HepG2 (cell line): ENCODE measurements around the gene DNAH9. TPM values are rescaled to one million over a fixed set of nuclear protein-coding genes. Genes with fewer than 3 reads are reported as not detected.

ENCODE experiments used
- ATAC-seq: fragments of 200-7000 bp; cut with Tn5 transposase; 3 replicates; pipeline ENCODE4 v1.9.1; 2020; ENCODE audit warnings: mild to moderate bottlenecking, moderate library complexity
- BruUV-seq: library from RNA; stranded (reverse); fragments of 400-500 nt; replicated peaks from 2 replicates; lab custom pipeline; 2021; lab: Mats Ljungman, UMichigan
- CTCF ChIA-PET: fragments of 300-600 bp; formaldehyde crosslinking; extraction: SDS; loops from one replicate; lab custom pipeline; 2021; ENCODE audit warnings: low total read pairs, inconsistent platforms, low intra/inter-chr PET ratio; lab: Yijun Ruan, JAX
- POLR2A ChIA-PET: fragments of 350-600 bp; sonication (Branson Sonifier 250); formaldehyde crosslinking; loops from one replicate; lab custom pipeline; 2020; ENCODE audit warnings: antibody characterized with exemption, inconsistent platforms; lab: Yijun Ruan, JAX
- DNase-seq: peaks from one replicate; pipeline ENCODE4 v3.0.0-alpha.2; 2015; ENCODE audit warnings: low spot score
- FAIRE-seq: peaks from 3 replicates; lab custom pipeline; 2011; peaks lifted over from hg19 to GRCh38; lab: Jason Lieb, UNC
- H2AFZ ChIP-seq: one replicate; pipeline ENCODE4 v1.6.1; 2011; ENCODE audit warnings: low read length, inconsistent platforms
- H3K27ac ChIP-seq: fragments of 300-600 bp; 3 replicates; pipeline ENCODE4 v1.8.0; 2011; ENCODE audit warnings: mixed run types, mild to moderate bottlenecking, mixed read lengths, low read length, inconsistent platforms; ENCODE audit not compliant: insufficient read depth; ENCODE audit errors: extremely low read length
- H3K27me3 ChIP-seq, 2 experiments: fragments of 200-600 bp in 1 of 2; 2 replicates in 1 of 2; 3 replicates in 1 of 2; pipeline versions ENCODE4 v1.6.0 to v1.8.0; 2011; ENCODE audit warnings: low read length in 2 of 2, mild to moderate bottlenecking in 2 of 2, moderate library complexity in 2 of 2, inconsistent platforms in 1 of 2; ENCODE audit not compliant: insufficient read depth in 2 of 2, control insufficient read depth in 1 of 2
- H3K36me3 ChIP-seq, 2 experiments: fragments of 200-600 bp in 1 of 2; replicated peaks in 1 of 2; 2 replicates in 1 of 2; 3 replicates in 1 of 2; pipeline versions ENCODE4 v1.5.1 to v1.8.0; 2011; ENCODE audit warnings: low read length in 2 of 2, inconsistent platforms in 1 of 2; ENCODE audit not compliant: insufficient read depth in 2 of 2, control insufficient read depth in 1 of 2
- H3K4me1 ChIP-seq: 2 replicates; pipeline ENCODE4 v1.5.1; 2012; ENCODE audit warnings: low read length, inconsistent platforms; ENCODE audit not compliant: insufficient read depth
- H3K4me2 ChIP-seq: 2 replicates; pipeline ENCODE4 v1.6.0; 2011; ENCODE audit warnings: low read depth, low read length, inconsistent platforms
- H3K4me3 ChIP-seq, 3 experiments: fragments of 200-600 bp in 1 of 3; sonication (generic), shearing (Covaris generic) in 1 of 3; replicated peaks in 1 of 3; 2 replicates each; pipeline ENCODE4 v1.5.1; 2011 to 2016; ENCODE audit warnings: low read length in 3 of 3, inconsistent platforms in 2 of 3, low read depth in 2 of 3, mild to moderate bottlenecking in 2 of 3, control low read depth in 1 of 3, mixed read lengths in 1 of 3; ENCODE audit not compliant: insufficient read depth in 1 of 3
- H3K79me2 ChIP-seq: one replicate; pipeline ENCODE4 v1.6.1; 2011; ENCODE audit warnings: low read length, inconsistent platforms; ENCODE audit not compliant: insufficient read depth
- H3K9ac ChIP-seq: 2 replicates; pipeline ENCODE4 v1.6.0; 2011; ENCODE audit warnings: mild to moderate bottlenecking, low read depth, low read length, inconsistent platforms; ENCODE audit not compliant: insufficient read depth
- H3K9me3 ChIP-seq: 2 replicates; pipeline ENCODE4 v1.5.1; 2012; ENCODE audit warnings: mild to moderate bottlenecking, low read length
- H4K20me1 ChIP-seq: 2 replicates; pipeline ENCODE4 v1.6.0; 2011; ENCODE audit warnings: inconsistent platforms, mild to moderate bottlenecking, low read length, moderate library complexity; ENCODE audit not compliant: insufficient read depth
- FOXK1 ChIP-seq: sonication (generic); formaldehyde crosslinking; IDR thresholded peaks from 2 replicates; pipeline ENCODE4 v1.4.0; 2020; ENCODE audit warnings: low read depth, missing genetic modification reagents, borderline replicate concordance
- HNRNPUL1 ChIP-seq: fragments of 200-400 bp; formaldehyde crosslinking; IDR thresholded peaks from 2 replicates; pipeline ENCODE4 v1.6.1; 2017; ENCODE audit warnings: low read depth, mild to moderate bottlenecking, low read length, moderate library complexity
- NRL ChIP-seq: sonication (generic); formaldehyde crosslinking; IDR thresholded peaks from 2 replicates; pipeline ENCODE4 v1.5.0; 2020; ENCODE audit warnings: missing genetic modification reagents, mild to moderate bottlenecking, moderate library complexity, borderline replicate concordance
- ZBTB7A ChIP-seq: sonication (generic); formaldehyde crosslinking; IDR thresholded peaks from 2 replicates; pipeline ENCODE4 v1.8.0; 2022; ENCODE audit warnings: mild to moderate bottlenecking, missing genetic modification reagents
- ZFY ChIP-seq: sonication (generic); formaldehyde crosslinking; IDR thresholded peaks from 2 replicates; pipeline ENCODE4 v1.4.0; 2020; ENCODE audit warnings: missing genetic modification reagents
- ZNF83 ChIP-seq: sonication (generic); formaldehyde crosslinking; IDR thresholded peaks from 2 replicates; pipeline ENCODE4 v1.4.0; 2020; ENCODE audit warnings: missing genetic modification reagents, mild to moderate bottlenecking, borderline replicate concordance
- WGBS: methylation state at CpG from one replicate; pipeline ENCODE4 v1.1.6; 2017; ENCODE audit warnings: low lambda C conversion rate; 5-methylcytosine and 5-hydroxymethylcytosine counted together
- in situ Hi-C: cut with HindIII; loops from 2 replicates; pipeline ENCODE4 v1.10.0; 2017; ENCODE audit warnings: low pct_unique_long_range_greater_than_20kb; ENCODE audit not compliant: extremely low pct_ligation_motif_present
- intact Hi-C: fragments of 100-400 bp; cut with micrococcal nuclease; formaldehyde crosslinking; loops from one replicate; pipeline ENCODE4 v1.10.0; 2022; ENCODE audit not compliant: unreplicated experiment
- polyA plus RNA-seq, 8 experiments: library from polyadenylated mRNA; depleted of rRNA in 3 of 8; stranded (reverse) in 7 of 8; unstranded in 1 of 8; fragments of >200 nt; fragmentation: Illumina TruSeq in 4 of 8; extraction: Trizol in 4 of 8; gene quantifications; 2 replicates each; pipeline versions ENCODE4 v1.2.1 to v1.2.3, GENCODE V29; 2011 to 2016; ENCODE audit warnings: low read depth in 4 of 8, missing spikeins in 1 of 8, mixed read lengths in 1 of 8; ENCODE audit not compliant: insufficient read depth in 1 of 8
- total RNA-seq, 5 experiments: library from RNA; depleted of rRNA; stranded (reverse); fragments of >200 nt; fragmentation: Illumina TruSeq; extraction: Trizol; gene quantifications; 2 replicates each; pipeline ENCODE4 v1.2.3, GENCODE V29; 2016; ENCODE audit warnings: low read depth in 1 of 5
- TF ChIP-seq, protein P1 (sequence below): sonication (generic); formaldehyde crosslinking; IDR thresholded peaks from 2 replicates; pipeline ENCODE4 v1.5.0; 2020; ENCODE audit warnings: mild to moderate bottlenecking, missing genetic modification reagents
- TF ChIP-seq, protein P2 (sequence below): sonication (generic); formaldehyde crosslinking; IDR thresholded peaks from 2 replicates; pipeline ENCODE4 v1.4.0; 2020; ENCODE audit warnings: mild to moderate bottlenecking, missing genetic modification reagents
- TF ChIP-seq, protein P3 (sequence below): sonication (generic); formaldehyde crosslinking; conservative IDR thresholded peaks from 2 replicates; pipeline ENCODE4 v1.8.0; 2022; ENCODE audit warnings: low read depth, missing genetic modification reagents
- TF ChIP-seq, protein P4 (sequence below): sonication (generic); formaldehyde crosslinking; IDR thresholded peaks from 2 replicates; pipeline ENCODE4 v1.4.0; 2020; ENCODE audit warnings: mild to moderate bottlenecking, missing genetic modification reagents, borderline replicate concordance
- TF ChIP-seq, protein P5 (sequence below): IDR thresholded peaks from 2 replicates; pipeline ENCODE4 v1.6.1; 2018; ENCODE audit warnings: missing genetic modification reagents, mild to moderate bottlenecking, missing compliant biosample characterization
- TF ChIP-seq, protein P6 (sequence below): sonication (generic); formaldehyde crosslinking; IDR thresholded peaks from 2 replicates; pipeline ENCODE4 v1.8.1; 2023; ENCODE audit warnings: mild to moderate bottlenecking, moderate library complexity, missing genetic modification reagents

The DNAH9 gene
- total and polyA plus RNA-seq, 2 of the 13 experiments (the other 11 are each of a cell fraction or from before 2014, with no cell fraction given): not detected

DNA sequence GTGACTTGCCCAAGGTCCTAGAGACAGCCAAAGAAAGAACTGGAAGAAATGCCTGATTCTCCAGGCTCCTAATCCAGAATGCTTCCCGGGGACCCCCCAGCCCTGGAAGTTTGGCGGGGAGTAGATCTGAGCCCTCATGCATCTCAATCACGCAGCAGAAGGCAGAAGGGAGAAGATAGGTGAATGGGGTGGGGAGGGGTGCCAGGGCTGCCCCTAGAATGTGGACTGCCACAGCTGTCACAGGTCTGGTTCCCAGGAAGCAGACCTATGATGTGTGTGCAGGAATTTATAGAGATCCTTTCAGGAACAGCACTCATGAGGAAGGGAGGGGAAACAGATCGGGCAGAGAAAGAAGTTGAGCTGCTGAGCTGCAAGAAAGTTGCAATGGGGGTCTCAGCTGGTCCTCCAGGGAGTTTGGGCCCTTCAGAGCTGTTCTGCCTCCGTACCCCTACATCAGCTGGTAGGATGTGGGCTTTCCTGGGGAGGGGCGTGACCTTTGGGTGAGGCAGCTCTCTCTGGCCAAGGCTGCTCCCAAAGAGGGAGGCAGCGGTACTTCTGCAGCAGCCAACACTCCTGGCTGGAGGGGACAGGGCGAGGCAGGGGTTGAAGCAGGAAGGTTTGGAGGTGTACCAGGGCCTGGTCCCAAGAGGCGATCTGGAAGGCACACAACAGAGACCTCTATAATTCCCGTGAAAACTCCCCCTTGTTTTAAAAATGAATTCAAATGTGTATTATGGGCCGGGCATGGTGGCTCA is 43.4 kb downstream of the DNAH9 start:
- H4K20me1 ChIP-seq: no peaks in the 10 kb centered on the region
- CTCF ChIA-PET: no interaction called here
- H3K9ac ChIP-seq: no peak overlapping the region
- BruUV-seq: no TSS peak
- no peak overlapping the region for H3K4me2 ChIP-seq
- FAIRE-seq (no peak), ATAC-seq (no peak), DNase-seq (no peak)
- H3K36me3 ChIP-seq: no peaks in the 10 kb centered on the region
- POLR2A ChIA-PET: no interaction called here
- no peak overlapping the region for H3K27ac ChIP-seq
- no peaks in the 10 kb centered on the region for H3K9me3 ChIP-seq
- H3K27me3 ChIP-seq: peaks cover 0 to 2% of the 10 kb centered on the region in 2 experiments; a peak in 2 of 5 replicates
- H3K4me3 ChIP-seq: no peak overlapping the region
- H3K79me2 ChIP-seq: no peaks in the 10 kb centered on the region
- intact Hi-C loops: no loop called here
- in situ Hi-C loops: no loop called here
- no peaks in the 10 kb centered on the region for H3K4me1 ChIP-seq
- 6% methylated on average over 10 of the region's 11 CpGs for WGBS
- no peak overlapping the region for H2AFZ ChIP-seq
- no peak for TF ChIP-seq FOXK1 (CRISPR knock-in tag)
- no peak for TF ChIP-seq ZBTB7A (CRISPR knock-in tag)
- no peak for TF ChIP-seq NRL
- TF ChIP-seq, protein P1, sequence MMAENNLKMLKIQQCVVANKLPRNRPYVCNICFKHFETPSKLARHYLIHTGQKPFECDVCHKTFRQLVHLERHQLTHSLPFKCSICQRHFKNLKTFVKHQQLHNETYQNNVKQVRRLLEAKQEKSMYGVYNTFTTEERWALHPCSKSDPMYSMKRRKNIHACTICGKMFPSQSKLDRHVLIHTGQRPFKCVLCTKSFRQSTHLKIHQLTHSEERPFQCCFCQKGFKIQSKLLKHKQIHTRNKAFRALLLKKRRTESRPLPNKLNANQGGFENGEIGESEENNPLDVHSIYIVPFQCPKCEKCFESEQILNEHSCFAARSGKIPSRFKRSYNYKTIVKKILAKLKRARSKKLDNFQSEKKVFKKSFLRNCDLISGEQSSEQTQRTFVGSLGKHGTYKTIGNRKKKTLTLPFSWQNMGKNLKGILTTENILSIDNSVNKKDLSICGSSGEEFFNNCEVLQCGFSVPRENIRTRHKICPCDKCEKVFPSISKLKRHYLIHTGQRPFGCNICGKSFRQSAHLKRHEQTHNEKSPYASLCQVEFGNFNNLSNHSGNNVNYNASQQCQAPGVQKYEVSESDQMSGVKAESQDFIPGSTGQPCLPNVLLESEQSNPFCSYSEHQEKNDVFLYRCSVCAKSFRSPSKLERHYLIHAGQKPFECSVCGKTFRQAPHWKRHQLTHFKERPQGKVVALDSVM (CRISPR knock-in tag): no peak
- TF ChIP-seq, protein P2, sequence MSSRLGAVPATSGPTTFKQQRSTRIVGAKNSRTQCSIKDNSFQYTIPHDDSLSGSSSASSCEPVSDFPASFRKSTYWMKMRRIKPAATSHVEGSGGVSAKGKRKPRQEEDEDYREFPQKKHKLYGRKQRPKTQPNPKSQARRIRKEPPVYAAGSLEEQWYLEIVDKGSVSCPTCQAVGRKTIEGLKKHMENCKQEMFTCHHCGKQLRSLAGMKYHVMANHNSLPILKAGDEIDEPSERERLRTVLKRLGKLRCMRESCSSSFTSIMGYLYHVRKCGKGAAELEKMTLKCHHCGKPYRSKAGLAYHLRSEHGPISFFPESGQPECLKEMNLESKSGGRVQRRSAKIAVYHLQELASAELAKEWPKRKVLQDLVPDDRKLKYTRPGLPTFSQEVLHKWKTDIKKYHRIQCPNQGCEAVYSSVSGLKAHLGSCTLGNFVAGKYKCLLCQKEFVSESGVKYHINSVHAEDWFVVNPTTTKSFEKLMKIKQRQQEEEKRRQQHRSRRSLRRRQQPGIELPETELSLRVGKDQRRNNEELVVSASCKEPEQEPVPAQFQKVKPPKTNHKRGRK (CRISPR knock-in tag): no peak
- TF ChIP-seq, protein P3, sequence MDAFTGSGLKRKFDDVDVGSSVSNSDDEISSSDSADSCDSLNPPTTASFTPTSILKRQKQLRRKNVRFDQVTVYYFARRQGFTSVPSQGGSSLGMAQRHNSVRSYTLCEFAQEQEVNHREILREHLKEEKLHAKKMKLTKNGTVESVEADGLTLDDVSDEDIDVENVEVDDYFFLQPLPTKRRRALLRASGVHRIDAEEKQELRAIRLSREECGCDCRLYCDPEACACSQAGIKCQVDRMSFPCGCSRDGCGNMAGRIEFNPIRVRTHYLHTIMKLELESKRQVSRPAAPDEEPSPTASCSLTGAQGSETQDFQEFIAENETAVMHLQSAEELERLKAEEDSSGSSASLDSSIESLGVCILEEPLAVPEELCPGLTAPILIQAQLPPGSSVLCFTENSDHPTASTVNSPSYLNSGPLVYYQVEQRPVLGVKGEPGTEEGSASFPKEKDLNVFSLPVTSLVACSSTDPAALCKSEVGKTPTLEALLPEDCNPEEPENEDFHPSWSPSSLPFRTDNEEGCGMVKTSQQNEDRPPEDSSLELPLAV (CRISPR knock-in tag): no peak
- TF ChIP-seq, protein P4, sequence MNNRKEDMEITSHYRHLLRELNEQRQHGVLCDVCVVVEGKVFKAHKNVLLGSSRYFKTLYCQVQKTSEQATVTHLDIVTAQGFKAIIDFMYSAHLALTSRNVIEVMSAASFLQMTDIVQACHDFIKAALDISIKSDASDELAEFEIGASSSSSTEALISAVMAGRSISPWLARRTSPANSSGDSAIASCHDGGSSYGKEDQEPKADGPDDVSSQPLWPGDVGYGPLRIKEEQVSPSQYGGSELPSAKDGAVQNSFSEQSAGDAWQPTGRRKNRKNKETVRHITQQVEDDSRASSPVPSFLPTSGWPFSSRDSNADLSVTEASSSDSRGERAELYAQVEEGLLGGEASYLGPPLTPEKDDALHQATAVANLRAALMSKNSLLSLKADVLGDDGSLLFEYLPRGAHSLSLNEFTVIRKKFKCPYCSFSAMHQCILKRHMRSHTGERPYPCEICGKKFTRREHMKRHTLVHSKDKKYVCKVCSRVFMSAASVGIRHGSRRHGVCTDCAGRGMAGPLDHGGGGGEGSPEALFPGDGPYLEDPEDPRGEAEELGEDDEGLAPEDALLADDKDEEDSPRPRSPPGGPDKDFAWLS (CRISPR knock-in tag): no peak
- no peak for TF ChIP-seq ZFY (CRISPR knock-in tag)
- no peak for TF ChIP-seq ZNF83 (CRISPR knock-in tag)
- TF ChIP-seq HNRNPUL1: no peak
- TF ChIP-seq, protein P5, sequence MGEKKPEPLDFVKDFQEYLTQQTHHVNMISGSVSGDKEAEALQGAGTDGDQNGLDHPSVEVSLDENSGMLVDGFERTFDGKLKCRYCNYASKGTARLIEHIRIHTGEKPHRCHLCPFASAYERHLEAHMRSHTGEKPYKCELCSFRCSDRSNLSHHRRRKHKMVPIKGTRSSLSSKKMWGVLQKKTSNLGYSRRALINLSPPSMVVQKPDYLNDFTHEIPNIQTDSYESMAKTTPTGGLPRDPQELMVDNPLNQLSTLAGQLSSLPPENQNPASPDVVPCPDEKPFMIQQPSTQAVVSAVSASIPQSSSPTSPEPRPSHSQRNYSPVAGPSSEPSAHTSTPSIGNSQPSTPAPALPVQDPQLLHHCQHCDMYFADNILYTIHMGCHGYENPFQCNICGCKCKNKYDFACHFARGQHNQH (CRISPR knock-in tag): no peak
- TF ChIP-seq, protein P6, sequence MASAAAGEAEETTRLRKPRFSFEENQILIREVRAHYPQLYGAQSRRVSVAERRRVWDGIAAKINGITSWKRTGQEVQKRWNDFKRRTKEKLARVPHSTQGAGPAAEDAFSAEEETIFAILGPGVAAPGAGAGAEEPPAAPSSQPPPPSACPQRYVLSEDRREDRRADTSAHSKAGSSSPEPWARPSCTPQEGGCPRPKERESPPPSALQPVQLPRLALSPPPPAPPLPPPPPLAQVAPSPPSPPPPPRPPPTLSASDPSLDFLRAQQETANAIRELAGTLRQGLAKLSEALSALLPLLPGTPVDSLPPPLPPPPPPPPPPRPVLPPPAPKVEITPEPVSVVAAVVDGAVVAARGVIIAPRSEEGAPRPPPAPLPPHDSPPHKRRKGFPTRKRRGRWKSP (CRISPR knock-in tag): no peak
